Gastroesophageal sphincter (tissue), 4 donors: ENCODE results near the gene BANF2. TPM values are rescaled to one million over a fixed set of nuclear protein-coding genes. Genes with fewer than 3 reads are reported as not detected.

ENCODE experiments used
- ATAC-seq: fragments of 150-250 bp; one replicate; pipeline ENCODE4 v1.9.1; 2016; ENCODE audit warnings: mild to moderate bottlenecking, moderate library complexity
- H3K27ac ChIP-seq, 4 donors: fragments of 200-600 bp; sonication (generic) in 3 of 4; 1 replicate in 3 of 4; 2 replicates in 1 of 4; pipeline ENCODE4 v1.5.1; 2016 to 2019
- H3K27me3 ChIP-seq: fragments of 200-600 bp; sonication (generic); one replicate; pipeline ENCODE4 v1.5.1; 2019
- H3K36me3 ChIP-seq, 2 donors: fragments of 200-600 bp; sonication (generic); one replicate each; pipeline ENCODE4 v1.5.1; 2019; ENCODE audit warnings: control low read depth in 1 of 2
- H3K4me1 ChIP-seq, 3 donors: fragments of 200-600 bp; sonication (generic); 1 replicate in 2 of 3; 2 replicates in 1 of 3; pipeline ENCODE4 v1.5.1; 2016 to 2019; ENCODE audit warnings: control low read depth in 2 of 3
- H3K4me3 ChIP-seq, 2 donors: fragments of 200-600 bp; sonication (generic); one replicate each; pipeline ENCODE4 v1.5.1; 2019; ENCODE audit warnings: mild to moderate bottlenecking in 1 of 2, moderate library complexity in 1 of 2
- H3K9me3 ChIP-seq, 3 donors: fragments of 200-600 bp; sonication (generic); one replicate each; pipeline ENCODE4 v1.5.1; 2017 to 2019; ENCODE audit warnings: control low read depth in 2 of 3
- CTCF ChIP-seq, 4 experiments: fragments of 200-600 bp in 2 of 4; fragments of 450-650 bp in 2 of 4; sonication (generic) in 1 of 4; IDR thresholded peaks; one replicate each; pipeline ENCODE4 v1.5.1; 2017 to 2019; ENCODE audit warnings: antibody characterized with exemption in 4 of 4, mild to moderate bottlenecking in 2 of 4, moderate library complexity in 2 of 4
- EP300 ChIP-seq: sonication (generic); formaldehyde crosslinking; IDR thresholded peaks from one replicate; pipeline ENCODE4 v1.6.1; 2017; ENCODE audit warnings: antibody characterized with exemption, mild to moderate bottlenecking
- POLR2A ChIP-seq, 2 donors: fragments of 450-650 bp; IDR thresholded peaks; one replicate each; pipeline ENCODE4 v1.6.1; 2017; ENCODE audit warnings: antibody characterized with exemption in 2 of 2, mild to moderate bottlenecking in 2 of 2, moderate library complexity in 1 of 2
- POLR2AphosphoS5 ChIP-seq: sonication (generic); formaldehyde crosslinking; IDR thresholded peaks from one replicate; pipeline ENCODE4 v1.6.1; 2017; ENCODE audit warnings: antibody characterized with exemption
- WGBS, 2 donors: methylation state at CpG; one replicate each; pipeline ENCODE4 v1.1.5; 2018; ENCODE audit warnings: low coverage in 1 of 2; 5-methylcytosine and 5-hydroxymethylcytosine counted together
- total RNA-seq, 4 donors: library from RNA; depleted of rRNA; stranded (reverse); fragments of >200 nt; gene quantifications; one replicate each; pipeline ENCODE4 v1.1.0, GENCODE V29; 2016

Gene BANF2
- total RNA-seq, 4 donors from 2014 or later = not detected

GRCh38 chr20:17671011-17671410 lies 28.8 kb upstream of the BANF2 start:
- no peak for ATAC-seq
- WGBS, 2 donors = no CpG with 5 or more reads among the region's 1 CpG
- Histone ChIP-seq H3K4me3 (no peak overlapping the region), H3K4me1 (peaks cover 0 to 81% (median 13%) of the 10 kb centered on the region in 3 donors), H3K36me3 (no peaks in the 10 kb centered on the region), H3K27ac (no peak overlapping the region), H3K9me3 (no peaks in the 10 kb centered on the region), H3K27me3 (no peaks in the 10 kb centered on the region)
- TF ChIP-seq CTCF (IDR thresholded peaks at IDR 0.05) = no peak

- Histone ChIP-seq H3K4me3 (no peak overlapping the region), H3K4me1 (peaks cover 0 to 81% (median 13%) of the 10 kb centered on the region in 3 donors)
These were observed 28.2 kb upstream of the BANF2 start for GRCh38 chr20:17671565-17671964.

GRCh38 chr20:17673084-17673483 lies 26.7 kb upstream of the BANF2 start:
- TF ChIP-seq CTCF (IDR thresholded peaks at IDR 0.05) = no peak
- TF ChIP-seq POLR2A (IDR thresholded peaks at IDR 0.05) = no peak
- no peak for TF ChIP-seq EP300
- no peak for TF ChIP-seq POLR2AphosphoS5
- H3K4me3 ChIP-seq = no peak overlapping the region
- H3K36me3 ChIP-seq = peaks cover 0 to 17% of the 10 kb centered on the region in 2 donors
- no peaks in the 10 kb centered on the region for H3K9me3 ChIP-seq
- H3K4me1 ChIP-seq = peaks cover 0 to 71% (median 7%) of the 10 kb centered on the region in 3 donors
- 78 to 81% methylated on average over 4 to 7 of the region's 7 CpGs for WGBS, 2 donors
- H3K27me3 ChIP-seq = no peaks in the 10 kb centered on the region
- ATAC-seq = no peak
- H3K27ac ChIP-seq = no peak overlapping the region

More at GRCh38 chr20:17671565-17671964, 28.2 kb upstream of the BANF2 start:
- no peaks in the 10 kb centered on the region for H3K27me3 ChIP-seq
- no peak for ATAC-seq
- H3K9me3 ChIP-seq = no peaks in the 10 kb centered on the region
- TF ChIP-seq EP300 = no peak
- TF ChIP-seq CTCF (IDR thresholded peaks at IDR 0.05) = no peak
- no peak for TF ChIP-seq POLR2A (IDR thresholded peaks at IDR 0.05)
- TF ChIP-seq POLR2AphosphoS5 = no peak
- 50% methylated on average over 2 of the region's 4 CpGs for WGBS, 2 donors
- no peak overlapping the region for H3K27ac ChIP-seq
- peaks cover 0 to 5% of the 10 kb centered on the region in 2 donors for H3K36me3 ChIP-seq

GRCh38 chr20:17674722-17675518 lies 24.8 kb upstream of the BANF2 start:
- 57 to 89% methylated on average over 3 to 4 of the region's 9 CpGs for WGBS, 2 donors
- peaks cover 0 to 20% of the 10 kb centered on the region in 2 donors for H3K36me3 ChIP-seq
- H3K9me3 ChIP-seq = no peaks in the 10 kb centered on the region
- H3K27me3 ChIP-seq = no peaks in the 10 kb centered on the region
- H3K4me3 ChIP-seq = no peak overlapping the region
- TF ChIP-seq POLR2A (IDR thresholded peaks at IDR 0.05) (no peak), EP300 (no peak), POLR2AphosphoS5 (peak; percentile 8)
- peak; percentile 31 for ATAC-seq
- peaks cover 0 to 66% (median 11%) of the 10 kb centered on the region in 3 donors for H3K4me1 ChIP-seq
- H3K27ac ChIP-seq = peak overlapping the region in 3 of 4 donors; percentile 7 to 24 (median 16)

- TF ChIP-seq EP300 = no peak
- no peak for TF ChIP-seq CTCF (IDR thresholded peaks at IDR 0.05)
- TF ChIP-seq POLR2AphosphoS5 = no peak
- TF ChIP-seq POLR2A (IDR thresholded peaks at IDR 0.05) = no peak
These were observed 24.0 kb upstream of the BANF2 start for GRCh38 chr20:17675519-17676377.

More at GRCh38 chr20:17675519-17676377, 24.0 kb upstream of the BANF2 start:
- H3K36me3 ChIP-seq = peaks cover 0 to 20% of the 10 kb centered on the region in 2 donors
- H3K27me3 ChIP-seq = no peaks in the 10 kb centered on the region
- peaks cover 0 to 66% (median 19%) of the 10 kb centered on the region in 3 donors for H3K4me1 ChIP-seq
- no peak for ATAC-seq
- WGBS, 2 donors = 83 to 86% methylated on average over 9 to 10 of the region's 13 CpGs
- peak overlapping the region in 2 of 4 donors; percentile 16 to 24 for H3K27ac ChIP-seq
- no peak overlapping the region for H3K4me3 ChIP-seq
- H3K9me3 ChIP-seq = no peaks in the 10 kb centered on the region
